GM18907 (cell line): Measurements from ENCODE around the gene ATP10A.
"Not testable (repeated sequence)": the region's sequence is repeated elsewhere in the genome, so short reads cannot be mapped to it uniquely, and the experiment has no call there.

Experiments used
- ATAC-seq: cut with Tn5 transposase; IDR thresholded peaks from one replicate; pipeline ENCODE4 v1.9.1; 2021; ENCODE audit warnings: mild to moderate bottlenecking, moderate library complexity; ENCODE audit not compliant: unreplicated experiment

ATP10A gene

DNA sequence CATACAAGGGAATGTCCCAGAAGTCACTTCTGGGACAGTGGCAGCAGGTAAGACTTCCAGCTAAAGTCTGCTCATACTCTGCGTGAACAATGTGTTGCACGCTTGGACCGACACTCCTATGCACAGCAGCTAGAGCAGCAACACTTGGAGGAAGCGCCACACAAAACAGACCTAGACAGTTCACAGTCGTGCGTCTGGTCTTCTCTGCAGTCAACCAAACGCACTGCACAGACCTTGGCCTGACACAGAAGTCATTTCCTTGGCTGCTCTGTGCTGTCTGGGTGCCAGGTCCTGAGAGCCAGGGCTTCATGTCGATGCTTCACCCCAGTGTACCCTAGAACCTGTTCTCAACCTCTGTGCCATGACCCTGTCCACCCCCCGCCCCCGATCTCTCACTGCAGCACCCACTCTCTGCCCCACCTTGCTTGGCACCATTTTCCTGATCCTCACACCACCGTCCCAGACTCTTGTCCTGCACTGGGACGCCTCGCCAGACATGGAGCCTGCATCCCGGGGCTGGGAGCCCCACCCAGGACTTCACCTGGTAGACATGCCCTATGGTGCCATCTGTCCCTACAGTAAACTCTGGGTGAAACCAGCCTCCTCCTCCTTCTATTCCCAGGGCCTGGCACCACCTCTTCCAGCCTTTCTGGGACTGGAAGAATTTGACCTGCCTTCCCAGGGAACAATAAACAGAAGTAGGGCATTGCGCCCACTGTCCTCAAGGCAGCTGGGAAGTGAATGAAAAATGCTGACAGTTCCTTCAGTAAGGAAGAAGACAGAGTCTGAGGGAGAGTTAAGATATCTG lies 3.1 kb downstream of the ATP10A start:
- ATAC-seq: no peak

GRCh38 chr15:25858952-25859760 lies 4.0 kb downstream of the ATP10A start:
- ATAC-seq: no peak

DNA sequence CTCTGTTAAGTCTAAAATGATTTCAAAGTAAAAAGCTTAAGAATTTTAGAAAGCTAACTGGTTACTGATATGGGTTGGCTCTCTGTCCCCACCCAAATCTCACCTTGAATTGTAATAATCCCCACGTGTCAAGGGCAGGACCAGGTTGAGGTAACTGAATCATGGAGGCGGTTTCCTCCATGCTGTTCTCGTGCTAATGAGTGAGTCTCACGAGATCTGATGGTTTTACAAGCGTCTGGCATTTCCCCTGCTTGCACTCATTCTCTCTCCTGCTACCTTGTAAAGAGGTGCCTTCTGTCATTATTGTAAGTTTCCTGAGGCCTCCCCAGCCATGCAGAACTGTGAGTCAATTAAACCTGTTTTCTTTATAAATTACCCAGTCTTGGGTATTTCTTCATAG lies 7.1 kb downstream of the ATP10A start:
- not testable (repeated sequence) for ATAC-seq

DNA sequence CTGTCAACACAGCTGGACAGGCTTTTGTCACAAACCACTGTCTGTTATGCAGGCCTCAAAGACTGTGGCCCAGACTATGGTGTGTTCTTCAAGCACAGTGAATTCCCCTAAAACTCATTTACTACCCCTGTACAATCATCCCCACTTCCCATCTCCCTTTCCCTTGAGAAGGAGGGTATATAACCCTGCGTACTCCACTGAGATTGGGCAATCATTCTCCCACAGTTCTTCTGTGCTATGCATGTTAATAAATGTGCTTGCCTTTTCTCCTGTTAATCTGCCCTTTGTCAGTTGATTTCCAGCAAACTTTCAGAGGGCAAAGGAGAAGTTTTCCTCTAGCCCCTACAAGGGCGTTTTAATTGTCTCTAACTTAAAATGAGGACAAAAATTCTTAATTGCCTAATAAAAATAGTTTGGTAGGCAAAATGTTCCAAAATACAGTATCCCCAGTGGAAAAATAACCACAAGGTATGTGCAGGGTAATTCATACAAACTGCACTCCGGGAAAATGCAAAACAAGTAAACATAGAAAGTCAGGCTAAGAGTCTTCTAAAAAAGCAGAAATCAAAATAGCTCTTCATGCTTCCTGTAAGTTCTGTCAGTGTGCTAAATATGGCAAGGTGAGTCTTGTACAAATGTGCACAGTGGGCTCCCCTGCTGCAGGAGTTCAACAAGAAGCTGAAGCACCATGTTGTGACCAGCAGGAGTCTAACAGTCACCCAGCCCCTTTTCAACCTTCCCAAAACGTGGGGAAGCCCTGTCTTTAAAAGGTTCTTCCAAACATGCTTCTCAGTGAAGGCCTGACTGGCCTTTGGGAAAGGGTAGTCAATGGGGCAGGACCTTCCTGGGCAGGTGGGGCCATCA lies 10.2 kb downstream of the ATP10A start:
- ATAC-seq: no peak

GRCh38 chr15:25852027-25852426 lies 11.1 kb downstream of the ATP10A start:
- ATAC-seq: no peak

- peak; percentile 94 for ATAC-seq
Observed at GRCh38 chr15:25850154-25851111, 12.7 kb downstream of the ATP10A start.

- no peak for ATAC-seq
Observed at GRCh38 chr15:25849157-25849921, 13.8 kb downstream of the ATP10A start.

- no peak for ATAC-seq
Observed at GRCh38 chr15:25848784-25849156, 14.4 kb downstream of the ATP10A start.

DNA sequence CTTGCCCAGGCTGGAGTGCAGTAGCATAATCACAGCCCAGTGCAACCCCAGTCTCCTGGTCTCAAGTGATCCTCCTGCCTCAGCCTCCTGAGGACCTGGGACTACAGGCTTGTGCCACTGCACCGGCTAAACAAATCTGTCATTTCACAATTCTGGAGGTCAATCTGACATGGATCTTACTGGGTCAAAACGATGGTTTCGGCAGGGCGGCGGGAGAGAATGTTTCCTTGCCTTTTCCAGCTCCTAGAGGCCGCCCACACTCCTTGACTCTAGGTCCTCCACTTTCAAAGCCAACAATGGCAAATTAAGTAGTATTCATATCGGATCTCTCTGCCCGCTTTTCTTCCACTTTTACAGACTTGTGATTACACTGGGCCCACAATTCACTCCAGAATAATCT lies 14.8 kb downstream of the ATP10A start:
- no peak for ATAC-seq

DNA sequence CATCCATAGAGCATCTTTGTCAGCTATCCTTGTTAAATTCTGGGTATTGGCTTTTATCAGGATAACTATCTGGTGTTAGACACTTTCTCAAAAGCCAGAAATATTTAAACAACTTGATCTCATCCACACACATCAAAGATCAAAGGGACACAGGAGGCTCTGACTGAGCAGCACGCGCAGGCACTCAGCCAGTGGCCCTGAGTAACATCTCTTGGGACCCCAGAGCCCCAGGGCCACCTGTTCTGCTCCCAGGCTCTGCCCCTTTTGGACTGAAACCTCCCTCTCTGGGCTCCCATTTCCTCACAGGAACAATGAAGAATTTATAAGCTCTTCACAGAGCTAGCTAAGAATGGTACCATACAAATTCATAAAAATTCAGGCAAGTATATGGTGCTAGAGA lies 16.1 kb downstream of the ATP10A start:
- ATAC-seq: no peak

DNA sequence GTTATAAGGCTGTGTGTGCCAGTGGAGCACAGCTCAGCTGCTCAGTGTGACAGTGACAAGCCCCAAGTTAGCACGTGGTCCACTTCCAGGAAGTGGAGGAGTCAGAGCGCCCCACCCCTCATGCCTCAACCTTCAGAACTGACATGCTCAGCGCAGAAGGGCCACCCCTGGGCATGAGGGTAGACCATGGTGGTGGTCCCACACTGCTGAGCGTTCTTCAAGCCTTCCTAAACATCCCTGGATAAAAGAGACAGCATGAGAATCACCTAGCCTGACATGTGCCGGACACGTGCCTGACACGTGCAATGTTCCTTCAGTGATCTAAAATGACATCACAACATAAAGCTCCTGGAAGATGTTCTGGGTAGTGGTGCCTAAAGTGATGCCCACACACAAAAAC lies 16.8 kb downstream of the ATP10A start:
- ATAC-seq: no peak

DNA sequence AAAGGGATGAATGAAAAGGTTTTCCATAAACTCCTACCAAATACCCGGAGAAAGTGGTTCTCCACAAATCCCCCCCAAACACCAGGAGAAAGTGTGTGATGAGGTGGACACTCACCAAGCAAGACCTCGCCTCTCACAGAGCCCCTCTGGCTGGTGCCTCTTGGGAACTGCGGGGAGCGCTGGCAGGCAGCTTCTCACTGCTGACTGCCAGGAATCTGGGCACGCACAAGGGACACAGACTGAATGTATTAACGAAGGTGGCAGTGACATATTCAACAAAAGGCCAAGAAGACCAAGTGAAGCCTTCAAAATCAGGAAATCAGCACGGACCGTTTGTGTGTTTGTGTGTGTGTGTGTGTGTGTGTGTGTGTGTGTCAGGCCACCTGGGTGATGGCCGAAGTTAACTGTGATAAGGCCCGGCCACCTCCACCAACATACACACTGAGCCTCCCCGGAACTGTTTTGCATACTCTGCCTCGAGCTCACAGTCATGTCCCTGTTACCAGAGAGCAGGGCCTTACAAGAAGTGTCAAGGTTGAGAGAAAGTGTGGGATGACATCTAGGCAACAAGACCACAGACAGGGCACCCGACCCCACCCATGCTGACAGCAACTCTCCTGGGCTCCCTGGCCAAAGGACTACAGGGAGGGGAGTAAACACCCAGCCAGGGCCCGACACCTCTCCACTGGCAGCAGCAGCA lies 18.0 kb downstream of the ATP10A start:
- ATAC-seq: no peak

GRCh38 chr15:25844542-25844941 lies 18.6 kb downstream of the ATP10A start:
- no peak for ATAC-seq

GRCh38 chr15:25844076-25844475 lies 19.1 kb downstream of the ATP10A start:
- no peak for ATAC-seq

DNA sequence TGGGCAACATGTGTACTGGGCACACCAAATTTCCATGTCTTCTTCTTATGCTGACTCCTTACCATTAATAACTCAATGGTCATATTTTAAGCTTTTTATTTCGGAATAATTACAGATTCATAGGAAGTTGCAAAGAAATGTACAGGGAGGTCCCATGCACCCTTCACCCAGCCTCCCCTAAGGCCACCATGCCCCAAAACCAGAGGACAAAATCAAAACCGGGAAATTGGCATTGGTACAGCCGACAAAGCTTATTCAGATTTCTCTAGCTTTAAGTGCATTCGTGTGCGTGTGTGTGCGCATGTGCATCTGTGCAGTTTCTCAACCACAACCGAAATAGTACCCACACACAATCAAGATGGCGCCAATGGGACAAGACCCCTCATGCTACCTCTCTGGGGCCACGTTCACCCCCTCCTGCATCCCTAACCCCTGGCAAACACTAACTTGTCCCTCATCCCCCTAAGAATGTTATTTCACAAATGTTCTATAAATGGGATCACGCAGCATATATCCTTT lies 23.4 kb downstream of the ATP10A start:
- no peak for ATAC-seq

- ATAC-seq: no peak
Observed at GRCh38 chr15:25838871-25839195, 24.3 kb downstream of the ATP10A start.

- no peak for ATAC-seq
Observed at GRCh38 chr15:25838191-25838870, 24.8 kb downstream of the ATP10A start.

DNA sequence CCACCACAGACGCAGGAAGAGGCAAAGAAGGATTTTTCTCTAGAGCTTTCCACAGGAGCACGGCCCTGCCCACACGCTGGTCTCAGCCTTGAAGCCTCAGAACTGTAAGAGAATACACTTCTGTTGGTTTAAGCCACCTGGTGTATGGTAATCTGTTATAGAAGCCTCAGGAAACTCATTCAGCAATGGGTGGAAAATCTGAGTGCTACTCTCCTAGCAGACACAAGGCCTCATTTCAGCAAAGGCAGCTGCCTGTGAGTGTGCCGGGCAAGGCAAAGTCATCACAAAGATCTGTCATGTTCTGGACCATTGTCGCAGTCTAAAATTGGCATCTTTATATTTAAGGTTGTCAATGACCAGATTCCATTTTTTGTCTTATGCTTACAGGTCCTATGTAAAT lies 31.0 kb downstream of the ATP10A start:
- ATAC-seq: no peak
